PC-9 (cell line): Measurements from ENCODE around the gene TBC1D26.
"Not testable (repeated sequence)": the region's sequence is repeated elsewhere in the genome, so short reads cannot be mapped to it uniquely, and the experiment has no call there.

Source experiments
- CTCF ChIP-seq: fragments of 200-600 bp; sonication (generic); conservative IDR thresholded peaks from 2 replicates; pipeline ENCODE4 v1.6.1; 2017; ENCODE audit warnings: mixed run types, antibody characterized with exemption, mild to moderate bottlenecking, moderate library complexity
- EZH2 ChIP-seq: fragments of 200-600 bp; sonication (generic); IDR thresholded peaks from 2 replicates; pipeline ENCODE4 v1.8.0; 2017; ENCODE audit warnings: antibody characterized with exemption, low read depth

- not testable (repeated sequence) for TF ChIP-seq CTCF, EZH2
Measured at GRCh38 chr17:15708879-15709278, 23.2 kb upstream of the TBC1D26 start.
